IMR-90 (cell line): Measurements from ENCODE around the gene SPARCL1. TPM values are rescaled to one million over a fixed set of nuclear protein-coding genes. Genes with fewer than 3 reads are reported as not detected.

ENCODE experiments used
- ATAC-seq: fragments of 200-7000 bp; cut with Tn5 transposase; 2 replicates; pipeline ENCODE4 v1.9.1; 2020; ENCODE audit warnings: low read depth, mild to moderate bottlenecking, moderate library complexity
- BruUV-seq: library from RNA; stranded (reverse); fragments of 400-500 nt; replicated peaks from 2 replicates; lab custom pipeline; 2021; lab: Mats Ljungman, UMichigan
- CTCF ChIA-PET: fragments of 300-600 bp; formaldehyde crosslinking; extraction: SDS; loops from one replicate; lab custom pipeline; 2021; ENCODE audit warnings: antibody characterized with exemption; lab: Yijun Ruan, JAX
- POLR2A ChIA-PET: fragments of 300-600 bp; sonication (Branson Sonifier 250); formaldehyde crosslinking; loops from one replicate; lab custom pipeline; 2022; ENCODE audit warnings: antibody characterized with exemption; ENCODE audit not compliant: unreplicated experiment; lab: Charles Lee
- DNase-seq: peaks from one replicate; pipeline ENCODE4 v3.0.0; 2013
- H2AFZ ChIP-seq: replicated peaks from 2 replicates; pipeline ENCODE3; 2013; ENCODE audit warnings: low read length, mild to moderate bottlenecking; ENCODE audit not compliant: poor library complexity
- H2AK5ac ChIP-seq: 2 replicates; pipeline ENCODE4 v1.6.1; 2013; ENCODE audit warnings: low read depth, low read length, inconsistent platforms
- H2AK9ac ChIP-seq: replicated peaks from 2 replicates; pipeline ENCODE3; 2013; ENCODE audit warnings: mild to moderate bottlenecking, low read depth, low read length, moderate library complexity; ENCODE audit not compliant: poor library complexity
- H2BK120ac ChIP-seq: 2 replicates; pipeline ENCODE4 v1.6.1; 2013; ENCODE audit warnings: low read depth, low read length, inconsistent platforms
- H2BK15ac ChIP-seq: 3 replicates; pipeline ENCODE4 v1.6.1; 2013; ENCODE audit warnings: low read depth, low read length, inconsistent platforms
- H2BK20ac ChIP-seq: 2 replicates; pipeline ENCODE4 v1.6.1; 2013; ENCODE audit warnings: low read depth, mild to moderate bottlenecking, inconsistent platforms, low read length, moderate library complexity
- H2BK5ac ChIP-seq: 2 replicates; pipeline ENCODE4 v1.6.1; 2013; ENCODE audit warnings: mild to moderate bottlenecking, low read depth, low read length, inconsistent platforms; ENCODE audit not compliant: poor library complexity, severe bottlenecking
- H3K14ac ChIP-seq: replicated peaks from 2 replicates; pipeline ENCODE4 v1.6.1; 2013; ENCODE audit warnings: low read depth, low read length, inconsistent platforms
- H3K18ac ChIP-seq: 2 replicates; pipeline ENCODE4 v1.6.1; 2013; ENCODE audit warnings: low read depth, low read length, control low read depth
- H3K23ac ChIP-seq: 2 replicates; pipeline ENCODE4 v1.6.1; 2013; ENCODE audit warnings: low read depth, low read length, inconsistent platforms
- H3K27ac ChIP-seq: 2 replicates; pipeline ENCODE4 v1.5.1; 2013; ENCODE audit warnings: mild to moderate bottlenecking, control low read depth, low read length; ENCODE audit not compliant: insufficient read depth
- H3K27me3 ChIP-seq: 2 replicates; pipeline ENCODE4 v1.6.1; 2013; ENCODE audit warnings: low read length; ENCODE audit not compliant: control insufficient read depth, insufficient read depth
- H3K36me3 ChIP-seq: 2 replicates; pipeline ENCODE4 v1.6.1; 2013; ENCODE audit warnings: low read length, mixed read lengths; ENCODE audit not compliant: control insufficient read depth, insufficient read depth
- H3K4ac ChIP-seq: 2 replicates; pipeline ENCODE4 v1.6.1; 2013; ENCODE audit warnings: low read depth, low read length, inconsistent platforms
- H3K4me1 ChIP-seq: 2 replicates; pipeline ENCODE4 v1.6.1; 2013; ENCODE audit warnings: low read length, mixed read lengths; ENCODE audit not compliant: control insufficient read depth, insufficient read depth
- H3K4me2 ChIP-seq: 2 replicates; pipeline ENCODE4 v1.6.1; 2013; ENCODE audit warnings: low read depth, mild to moderate bottlenecking, control low read depth, low read length, moderate library complexity
- H3K4me3 ChIP-seq: 2 replicates; pipeline ENCODE4 v1.5.1; 2013; ENCODE audit warnings: low read depth, mild to moderate bottlenecking, control low read depth, low read length, moderate library complexity; ENCODE audit not compliant: insufficient read depth
- H3K56ac ChIP-seq: 2 replicates; pipeline ENCODE4 v1.6.1; 2013; ENCODE audit warnings: low read length, inconsistent platforms; ENCODE audit not compliant: insufficient read depth; ENCODE audit errors: extremely low read depth
- H3K79me1 ChIP-seq, 2 experiments: 2 replicates each; pipeline ENCODE4 v1.6.1; 2013; ENCODE audit warnings: low read length in 2 of 2, inconsistent platforms in 1 of 2, low read depth in 1 of 2
- H3K9ac ChIP-seq: 2 replicates; pipeline ENCODE4 v1.6.1; 2013; ENCODE audit warnings: low read depth, low read length, control low read depth
- H3K9me1 ChIP-seq: 2 replicates; pipeline ENCODE4 v1.6.1; 2013; ENCODE audit warnings: low read length, inconsistent platforms; ENCODE audit not compliant: insufficient read depth
- H3K9me3 ChIP-seq: 2 replicates; pipeline ENCODE4 v1.6.1; 2013; ENCODE audit warnings: low read length; ENCODE audit not compliant: control insufficient read depth, insufficient read depth
- H4K20me1 ChIP-seq: 2 replicates; pipeline ENCODE4 v1.6.1; 2013; ENCODE audit warnings: low read length, inconsistent platforms; ENCODE audit not compliant: insufficient read depth
- H4K5ac ChIP-seq: 2 replicates; pipeline ENCODE4 v1.6.1; 2013; ENCODE audit warnings: mild to moderate bottlenecking, low read depth, low read length, control low read depth
- H4K8ac ChIP-seq, 2 experiments: 2 replicates each; pipeline ENCODE4 v1.6.1; 2013; ENCODE audit warnings: low read depth in 2 of 2, low read length in 2 of 2, control low read depth in 1 of 2, inconsistent platforms in 1 of 2
- H4K91ac ChIP-seq: 2 replicates; pipeline ENCODE4 v1.6.1; 2013; ENCODE audit warnings: low read depth, low read length, inconsistent platforms; ENCODE audit not compliant: insufficient read depth
- BHLHE40 ChIP-seq: fragments of 150-350 bp; IDR thresholded peaks from 2 replicates; pipeline ENCODE4 v1.6.1; 2016; ENCODE audit warnings: mild to moderate bottlenecking, low read depth, low read length
- CEBPB ChIP-seq: IDR thresholded peaks from 2 replicates; pipeline ENCODE4 v1.6.1; 2012; ENCODE audit warnings: low read depth, low read length, improper control_type of control experiment
- CHD1 ChIP-seq: IDR thresholded peaks from 2 replicates; pipeline ENCODE4 v1.6.1; 2012; ENCODE audit warnings: low read depth, low read length, improper control_type of control experiment
- CTCF ChIP-seq: conservative IDR thresholded peaks from 2 replicates; pipeline ENCODE4 v1.5.1; 2012; ENCODE audit warnings: mild to moderate bottlenecking, low read depth, low read length, improper control_type of control experiment
- ELK1 ChIP-seq: fragments of 150-350 bp; IDR thresholded peaks from 2 replicates; pipeline ENCODE4 v1.6.1; 2016; ENCODE audit warnings: low read depth, mild to moderate bottlenecking, low read length, moderate library complexity, borderline replicate concordance
- FOS ChIP-seq: fragments of 150-350 bp; IDR thresholded peaks from 2 replicates; pipeline ENCODE4 v1.6.1; 2016; ENCODE audit warnings: low read depth, low read length
- MAFK ChIP-seq: IDR thresholded peaks from 2 replicates; pipeline ENCODE4 v1.6.1; 2012; ENCODE audit warnings: low read depth, low read length, improper control_type of control experiment
- MAZ ChIP-seq: IDR thresholded peaks from 2 replicates; pipeline ENCODE4 v1.6.1; 2012; ENCODE audit warnings: low read depth, mild to moderate bottlenecking, low read length, improper control_type of control experiment, moderate library complexity, borderline replicate concordance
- MXI1 ChIP-seq: IDR thresholded peaks from 2 replicates; pipeline ENCODE4 v1.6.1; 2012; ENCODE audit warnings: low read depth, mild to moderate bottlenecking, low read length, moderate library complexity, borderline replicate concordance
- NFE2L2 ChIP-seq: fragments of 150-350 bp; IDR thresholded peaks from 2 replicates; pipeline ENCODE4 v1.6.1; 2016; ENCODE audit warnings: low read depth, mild to moderate bottlenecking, low read length
- POLR2A ChIP-seq: IDR thresholded peaks from 2 replicates; pipeline ENCODE4 v1.6.1; 2012; ENCODE audit warnings: mild to moderate bottlenecking, low read depth, low read length
- RAD21 ChIP-seq: IDR thresholded peaks from 2 replicates; pipeline ENCODE4 v1.6.1; 2012; ENCODE audit warnings: low read length, improper control_type of control experiment
- RCOR1 ChIP-seq: IDR thresholded peaks from 2 replicates; pipeline ENCODE4 v1.6.1; 2012; ENCODE audit warnings: mild to moderate bottlenecking, low read length, improper control_type of control experiment; ENCODE audit not compliant: insufficient replicate concordance
- RFX5 ChIP-seq: IDR thresholded peaks from 2 replicates; pipeline ENCODE4 v1.8.0; 2012; ENCODE audit warnings: low read depth, mild to moderate bottlenecking, low read length, moderate library complexity
- SMC3 ChIP-seq: fragments of 150-350 bp; IDR thresholded peaks from 2 replicates; pipeline ENCODE4 v1.6.1; 2016; ENCODE audit warnings: low read depth, mild to moderate bottlenecking, antibody characterized with exemption, low read length, moderate library complexity
- USF2 ChIP-seq: fragments of 150-350 bp; IDR thresholded peaks from 2 replicates; pipeline ENCODE4 v1.6.1; 2017; ENCODE audit warnings: mild to moderate bottlenecking, antibody characterized with exemption, low read length, low read depth
- WGBS, 2 experiments: methylation state at CpG; one replicate each; pipeline versions ENCODE4 v1.1.5 to v1.1.7; 2013; ENCODE audit warnings: missing lambda C conversion rate in 2 of 2; ENCODE audit not compliant: insufficient read length in 1 of 2; ENCODE audit errors: extremely low coverage in 2 of 2; 5-methylcytosine and 5-hydroxymethylcytosine counted together
- dilution Hi-C: fragments of 300-500 bp; cut with HindIII; formaldehyde crosslinking; loops from one replicate; pipeline ENCODE4 v1.14.3; 2018; ENCODE audit warnings: low sequenced_read_pairs; ENCODE audit not compliant: unreplicated experiment
- in situ Hi-C: fragments of 300-500 bp; cut with MboI; formaldehyde crosslinking; loops from 3 replicates; pipeline ENCODE4 v1.14.3; 2019; ENCODE audit warnings: low sequenced_read_pairs, inconsistent platforms, mixed read lengths
- intact Hi-C: fragments of 100-400 bp; cut with micrococcal nuclease; formaldehyde crosslinking; loops from 2 replicates; pipeline ENCODE4 v1.10.0; 2022
- polyA plus RNA-seq, 3 experiments: library from polyadenylated mRNA; depleted of rRNA; stranded (reverse); fragments of >200 nt; gene quantifications; 2 replicates each; pipeline ENCODE4 v1.2.3, GENCODE V29; 2012; ENCODE audit warnings: low replicate concordance in 1 of 3
- total RNA-seq: library from RNA; depleted of rRNA; stranded (reverse); fragments of >200 nt; gene quantifications from 2 replicates; pipeline ENCODE4 v1.2.3, GENCODE V29; 2012

The SPARCL1 gene
- total and polyA plus RNA-seq, 2 of the 4 experiments (the other 2 are of a cell fraction) = not detected

GRCh38 chr4:87551361-87551760 lies 22.2 kb upstream of the SPARCL1 start:
- ChIA-PET CTCF (no interaction called here), POLR2A (no interaction called here)
- Histone ChIP-seq H4K91ac (no peak overlapping the region), H3K9ac (no peak overlapping the region), H3K27me3 (peaks cover 2% of the 10 kb centered on the region; the same call in 1 of the 2 replicates), H4K8ac (no peak overlapping the region), H3K56ac (no peak overlapping the region), H2BK5ac (no peak overlapping the region), H3K4me1 (no peaks in the 10 kb centered on the region), H2BK15ac (no peak overlapping the region), H3K4me2 (no peak overlapping the region), H2BK120ac (no peak overlapping the region), H4K20me1 (no peaks in the 10 kb centered on the region), H2BK20ac (no peak overlapping the region), H3K4ac (no peak overlapping the region), H3K36me3 (no peaks in the 10 kb centered on the region), H2AK5ac (no peak overlapping the region), H3K9me1 (no peaks in the 10 kb centered on the region), H3K23ac (no peak overlapping the region), H2AFZ (no peak overlapping the region), H3K18ac (no peak overlapping the region), H3K9me3 (no peaks in the 10 kb centered on the region), H3K79me1 (no peaks in the 10 kb centered on the region), H3K27ac (no peak overlapping the region), H3K14ac (no peak overlapping the region), H2AK9ac (no peak overlapping the region), H3K4me3 (no peak overlapping the region), H4K5ac (no peak overlapping the region)
- TF ChIP-seq CTCF (no peak), RAD21 (no peak), CEBPB (no peak), USF2 (no peak), NFE2L2 (no peak), MAZ (no peak), SMC3 (no peak), MAFK (no peak), CHD1 (no peak), RFX5 (no peak), MXI1 (no peak), RCOR1 (no peak), FOS (no peak), ELK1 (no peak), BHLHE40 (no peak), POLR2A (no peak)
- WGBS, 2 experiments = 100% methylated on average over 1 of the region's 3 CpGs; no CpG with 5 or more reads in 1 of the 2 experiments
- dilution Hi-C loops (no loop called here), intact Hi-C loops (no loop called here), in situ Hi-C loops (no loop called here)
- no TSS peak for BruUV-seq
- ATAC-seq (no peak), DNase-seq (no peak)
